TTC549 (cell line): ENCODE measurements around the gene LDLRAD3.

ENCODE experiments used
- FAIRE-seq: peaks from 2 replicates; lab custom pipeline; 2012; peaks lifted over from hg19 to GRCh38; lab: Jason Lieb, UNC

LDLRAD3 gene

DNA sequence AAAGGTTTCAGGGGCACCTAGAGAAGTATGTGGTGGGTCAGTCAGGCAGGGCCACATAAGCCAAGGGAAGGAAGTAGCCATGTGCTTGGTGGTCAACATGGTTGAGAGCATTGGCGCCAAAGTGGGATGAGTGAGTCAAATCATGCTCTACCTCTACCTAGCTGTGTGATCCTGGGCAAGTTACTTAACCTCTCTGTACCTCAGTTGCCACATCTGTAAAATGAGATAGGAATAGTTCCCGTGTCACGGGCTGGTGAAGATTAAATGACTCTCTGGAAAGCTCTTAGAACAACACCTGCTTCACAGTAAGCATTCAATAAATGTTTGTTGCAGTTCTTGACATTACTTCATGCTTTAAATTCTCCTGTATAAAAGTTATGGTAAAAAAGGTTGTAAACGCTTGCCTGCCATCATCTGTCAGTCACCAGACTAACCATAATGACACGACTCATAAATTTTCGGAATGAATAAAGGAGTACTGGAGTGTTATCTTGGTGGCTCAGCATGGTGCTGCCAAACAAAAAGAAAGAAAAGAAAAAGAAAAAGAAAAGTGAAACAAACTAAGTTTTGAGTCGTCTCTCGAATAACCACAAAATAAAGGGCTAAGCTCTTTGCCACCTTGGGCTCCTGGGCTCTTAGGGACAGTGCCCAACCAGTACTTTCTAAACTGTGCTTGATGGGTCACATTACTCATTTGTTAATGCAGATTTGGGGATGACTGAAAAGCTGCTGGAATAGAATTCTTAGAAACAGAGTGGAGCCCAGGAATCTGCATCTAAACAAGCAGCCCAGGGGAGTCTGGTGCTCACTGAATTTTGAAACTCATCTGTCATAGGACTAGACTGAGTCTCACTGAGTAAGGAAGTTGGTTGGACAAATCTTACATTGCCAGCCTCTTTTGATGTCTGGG lies 107.6 kb downstream of the LDLRAD3 start:
- no peak for FAIRE-seq

DNA sequence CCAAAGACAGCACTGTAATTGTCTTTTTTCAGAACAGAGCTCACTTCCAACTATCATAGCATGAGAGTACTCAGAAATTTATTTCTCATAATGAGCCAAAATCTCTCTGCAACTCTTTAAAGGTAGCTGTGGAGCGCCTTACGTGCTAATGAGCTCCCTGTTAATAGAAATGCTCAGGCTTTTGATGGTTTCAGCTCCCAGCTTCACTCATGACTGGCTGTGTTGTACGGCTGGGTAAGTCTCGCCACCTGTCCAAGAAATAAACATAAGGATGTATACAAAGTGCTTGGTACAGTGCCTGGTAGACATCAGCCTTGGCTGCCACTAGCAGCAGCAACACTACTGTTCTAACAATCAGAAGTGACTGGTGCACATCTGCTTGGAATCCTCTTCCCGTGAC lies 109.4 kb downstream of the LDLRAD3 start:
- FAIRE-seq = no peak

- FAIRE-seq = no peak
Measured at GRCh38 chr11:36053862-36054261, 110.0 kb downstream of the LDLRAD3 start.

GRCh38 chr11:36054628-36055027 lies 110.8 kb downstream of the LDLRAD3 start:
- FAIRE-seq = no peak

GRCh38 chr11:36056160-36056751 lies 112.4 kb downstream of the LDLRAD3 start:
- no peak for FAIRE-seq

DNA sequence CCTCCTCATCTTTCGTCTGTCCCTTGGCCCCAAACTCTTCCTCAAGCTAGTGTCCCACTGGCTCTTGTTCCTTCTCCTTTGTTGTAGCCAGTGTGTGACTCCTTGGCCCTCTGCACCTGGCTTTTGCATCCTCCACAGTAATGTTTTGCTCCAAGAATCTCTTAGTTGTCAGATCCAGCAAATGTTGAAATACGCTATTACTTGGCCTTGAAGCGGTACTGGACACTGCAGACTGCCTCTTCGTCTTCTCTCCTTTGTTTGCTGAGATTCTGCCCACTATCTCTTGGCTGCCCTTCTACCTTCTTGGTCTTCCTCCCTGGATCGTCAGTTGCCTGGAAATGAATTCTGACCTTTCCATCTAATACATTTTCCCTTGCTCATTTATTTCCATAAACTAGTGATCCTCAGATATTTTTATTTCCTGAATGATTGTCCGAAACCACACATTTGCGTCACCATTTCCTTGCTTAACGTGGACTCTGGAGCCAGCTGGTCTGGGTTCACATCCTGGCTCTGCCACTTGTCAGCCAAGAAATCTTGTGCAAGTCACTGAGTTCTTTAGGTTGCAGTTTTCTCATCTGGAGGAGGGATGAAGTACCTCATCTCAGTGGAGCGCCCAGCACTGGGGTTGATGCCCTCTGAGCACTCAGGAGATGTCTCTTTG lies 113.6 kb downstream of the LDLRAD3 start:
- FAIRE-seq = no peak

GRCh38 chr11:36059660-36060059 lies 115.8 kb downstream of the LDLRAD3 start:
- no peak for FAIRE-seq

- FAIRE-seq = no peak
Measured at GRCh38 chr11:36060926-36061325, 117.1 kb downstream of the LDLRAD3 start.

DNA sequence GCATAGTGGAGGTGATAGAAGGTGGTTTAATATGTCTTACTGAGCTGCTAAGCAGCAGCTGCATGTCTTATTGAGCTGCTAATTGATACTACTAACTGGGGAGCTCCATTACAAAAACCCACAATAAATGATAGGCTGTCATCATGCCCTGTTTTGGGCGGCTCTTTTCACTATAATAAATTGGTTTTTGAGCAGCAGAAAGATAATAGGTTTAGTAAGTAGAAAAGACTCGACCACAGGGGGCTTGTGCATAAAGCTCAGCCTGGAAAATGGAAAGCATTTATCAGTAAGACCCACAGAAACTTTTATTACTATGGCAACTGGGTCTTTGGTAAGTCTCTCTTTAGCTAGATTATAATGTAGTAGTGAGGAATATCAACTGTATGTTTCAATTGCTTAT lies 117.6 kb downstream of the LDLRAD3 start:
- FAIRE-seq = no peak

DNA sequence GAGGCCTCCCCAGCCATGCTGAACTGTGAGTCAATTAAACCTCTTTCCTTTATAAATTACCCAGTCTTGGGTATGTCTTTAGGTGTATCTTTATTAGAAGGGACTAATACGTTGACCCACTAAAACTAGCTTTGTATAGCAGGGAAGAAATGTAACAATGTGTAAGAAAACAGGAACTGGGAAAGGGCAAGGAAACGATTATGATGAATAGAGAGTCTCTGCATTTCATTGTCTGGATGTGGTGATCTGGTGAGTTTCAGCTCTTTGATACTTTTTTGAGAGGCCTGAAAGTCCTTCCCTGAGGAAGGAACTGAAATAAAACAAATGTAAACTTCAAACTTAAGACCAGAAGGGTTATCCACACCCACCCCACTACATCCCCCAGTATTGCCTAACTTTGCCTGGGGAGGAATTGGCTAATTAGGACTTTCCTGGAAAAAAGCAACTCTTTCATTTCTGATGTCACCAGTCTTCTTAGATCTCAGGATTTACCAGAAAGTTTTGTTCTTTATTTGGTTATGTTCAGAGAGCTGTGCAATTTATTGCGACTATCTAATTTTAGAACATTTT lies 119.0 kb downstream of the LDLRAD3 start:
- no peak for FAIRE-seq

GRCh38 chr11:36065436-36065835 lies 121.6 kb downstream of the LDLRAD3 start:
- FAIRE-seq = no peak

GRCh38 chr11:36066891-36067290 lies 123.0 kb downstream of the LDLRAD3 start:
- FAIRE-seq = no peak

GRCh38 chr11:36069576-36070212 lies 125.8 kb downstream of the LDLRAD3 start:
- FAIRE-seq = no peak

GRCh38 chr11:36070213-36070953 lies 126.5 kb downstream of the LDLRAD3 start:
- FAIRE-seq = no peak

- no peak for FAIRE-seq
Measured at GRCh38 chr11:36070954-36071330, 127.1 kb downstream of the LDLRAD3 start.

DNA sequence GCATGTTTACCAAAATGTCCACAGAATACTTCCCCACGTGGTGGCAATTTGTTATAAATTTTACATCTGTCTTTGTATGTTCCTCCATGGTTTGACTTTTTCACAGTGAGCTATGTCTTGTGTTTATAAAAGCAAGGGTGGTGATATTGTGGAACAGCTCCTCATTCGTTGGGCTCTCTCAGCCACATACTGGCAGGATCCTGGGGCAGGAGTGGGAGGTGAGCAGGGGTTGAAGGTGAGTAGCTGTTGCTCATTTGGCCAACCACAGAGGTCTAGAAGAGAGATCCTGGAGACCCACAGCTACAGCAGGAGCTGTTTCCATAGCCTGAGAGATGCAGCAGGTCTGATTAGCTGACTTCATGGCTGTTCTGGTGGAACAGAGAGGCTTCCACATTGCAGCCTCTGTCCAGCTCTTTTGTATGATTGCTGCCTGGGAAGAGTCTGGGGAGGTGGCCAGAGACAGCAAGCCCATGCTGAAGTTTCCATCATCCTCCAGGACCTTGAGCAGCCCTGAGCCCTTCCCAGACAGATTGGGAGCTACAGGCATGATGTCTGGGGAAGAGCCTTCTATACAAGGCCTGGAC lies 128.1 kb downstream of the LDLRAD3 start:
- no peak for FAIRE-seq

DNA sequence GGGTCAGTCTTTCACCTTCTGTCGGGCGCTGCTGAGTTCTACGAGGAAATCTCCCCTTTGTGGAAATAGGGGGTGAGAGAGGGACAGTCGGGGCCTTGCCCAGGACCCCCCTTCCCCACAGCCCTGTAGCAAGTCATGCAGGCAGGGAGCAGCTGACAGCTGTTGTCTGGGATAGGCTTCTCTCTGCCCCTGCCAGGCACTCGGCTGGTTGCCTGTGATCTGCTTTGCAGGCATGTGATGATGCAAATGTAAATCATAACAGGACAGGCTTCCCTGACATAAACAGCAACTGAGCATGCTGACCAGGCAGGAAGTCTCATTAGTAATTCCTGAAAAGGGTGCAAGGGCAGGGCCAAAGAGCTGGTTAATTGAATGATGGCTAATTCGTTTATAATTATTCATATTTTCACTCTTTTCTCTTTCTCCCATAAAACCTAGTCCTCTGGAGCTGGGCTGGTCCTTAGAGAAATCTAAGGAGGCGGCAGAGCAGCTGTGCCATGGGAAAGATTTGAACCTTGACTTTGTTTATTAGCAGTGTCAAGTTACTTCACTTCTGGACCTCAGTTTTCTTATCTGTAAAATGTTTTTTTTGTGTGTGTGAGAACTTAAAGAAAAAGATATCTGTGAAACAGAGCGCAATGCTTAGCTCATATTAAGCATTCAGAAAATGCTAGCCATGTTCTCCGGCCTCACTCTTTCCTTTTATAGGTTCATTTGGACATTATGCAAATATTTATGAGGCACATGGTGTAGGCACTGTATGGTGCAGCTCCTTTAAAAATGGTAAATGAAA lies 129.7 kb downstream of the LDLRAD3 start:
- FAIRE-seq = no peak

DNA sequence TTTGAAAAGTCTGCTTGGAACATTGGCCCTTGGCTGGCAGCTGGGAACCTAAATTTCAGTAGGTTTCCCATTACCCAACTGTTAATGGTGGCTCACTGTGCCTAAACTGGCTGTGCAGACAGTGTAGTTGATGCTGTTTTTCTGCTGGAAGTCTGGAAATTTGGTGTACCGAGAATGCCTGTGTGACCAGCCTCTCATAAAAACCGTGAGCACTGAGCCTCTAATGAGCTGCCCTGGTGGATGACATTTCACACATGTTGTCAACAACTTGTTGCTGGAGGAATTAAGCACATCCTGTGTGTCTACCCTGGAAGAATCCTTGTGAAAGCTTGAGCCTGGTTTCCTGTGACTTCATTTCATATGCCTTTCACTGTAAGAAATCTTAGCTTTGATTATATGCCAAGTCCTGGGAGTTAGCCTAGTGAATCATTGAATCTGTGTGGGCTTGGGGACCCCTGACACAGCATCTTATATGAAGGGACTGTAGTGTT lies 131.1 kb downstream of the LDLRAD3 start:
- no peak for FAIRE-seq

GRCh38 chr11:36077368-36077767 lies 133.5 kb downstream of the LDLRAD3 start:
- FAIRE-seq = no peak
